Prostate gland (tissue), 2 donors: ENCODE data around the gene UBAC1. TPM values are rescaled to one million over a fixed set of nuclear protein-coding genes. Genes with fewer than 3 reads are reported as not detected.
"Not testable (repeated sequence)": the region's sequence is repeated elsewhere in the genome, so short reads cannot be mapped to it uniquely, and the experiment has no call there.

Experiments
- DNase-seq: peaks from one replicate; pipeline ENCODE4 v3.0.0-alpha.2; 2019; ENCODE audit warnings: low spot score
- H3K27ac ChIP-seq, 2 donors: fragments of 200-600 bp; sonication (generic); 2 replicates each; pipeline ENCODE4 v1.5.1; 2017 to 2019
- H3K27me3 ChIP-seq: fragments of 200-600 bp; sonication (generic); replicated peaks from 2 replicates; pipeline ENCODE4 v1.5.1; 2019; ENCODE audit not compliant: insufficient read depth
- H3K36me3 ChIP-seq, 2 donors: fragments of 200-600 bp; sonication (generic); 1 replicate in 1 of 2; 2 replicates in 1 of 2; pipeline versions ENCODE4 v1.5.1 to v1.8.1; 2017 to 2019
- H3K4me1 ChIP-seq: fragments of 200-600 bp; sonication (generic); replicated peaks from 2 replicates; pipeline ENCODE4 v1.5.1; 2019
- H3K4me3 ChIP-seq, 2 donors: fragments of 200-600 bp; sonication (generic); 2 replicates each; pipeline ENCODE4 v1.5.1; 2017 to 2019
- H3K9me3 ChIP-seq: fragments of 200-600 bp; sonication (generic); 2 replicates; pipeline ENCODE4 v1.5.1; 2017
- POLR2A ChIP-seq: fragments of 450-650 bp; IDR thresholded peaks from one replicate; pipeline ENCODE4 v1.6.1; 2016; ENCODE audit warnings: antibody characterized with exemption, mild to moderate bottlenecking
- POLR2AphosphoS5 ChIP-seq: sonication (generic); formaldehyde crosslinking; IDR thresholded peaks from one replicate; pipeline ENCODE4 v1.6.1; 2017; ENCODE audit warnings: antibody characterized with exemption
- WGBS: methylation state at CpG from one replicate; pipeline ENCODE4 v1.1.5; 2018; 5-methylcytosine and 5-hydroxymethylcytosine counted together
- intact Hi-C: fragments of 100-400 bp; cut with DNase I; formaldehyde crosslinking; loops from one replicate; pipeline ENCODE4 v1.14.2; 2022
- total RNA-seq, 2 donors: library from RNA; depleted of rRNA; stranded (reverse); fragments of >200 nt; gene quantifications; one replicate each; pipeline ENCODE4 v1.1.0, GENCODE V29; 2016
- TF ChIP-seq, protein P1 (sequence below), 4 experiments: fragments of 200-600 bp in 2 of 4; fragments of 450-650 bp in 2 of 4; sonication (generic) in 2 of 4; IDR thresholded peaks; 1 replicate in 3 of 4; 2 replicates in 1 of 4; pipeline ENCODE4 v1.5.1; 2016 to 2019; ENCODE audit warnings: antibody characterized with exemption in 4 of 4, mild to moderate bottlenecking in 2 of 4, moderate library complexity in 2 of 4

The UBAC1 gene
- total RNA-seq, 2 donors from 2014 or later: 53.7 to 59.1 TPM

DNA sequence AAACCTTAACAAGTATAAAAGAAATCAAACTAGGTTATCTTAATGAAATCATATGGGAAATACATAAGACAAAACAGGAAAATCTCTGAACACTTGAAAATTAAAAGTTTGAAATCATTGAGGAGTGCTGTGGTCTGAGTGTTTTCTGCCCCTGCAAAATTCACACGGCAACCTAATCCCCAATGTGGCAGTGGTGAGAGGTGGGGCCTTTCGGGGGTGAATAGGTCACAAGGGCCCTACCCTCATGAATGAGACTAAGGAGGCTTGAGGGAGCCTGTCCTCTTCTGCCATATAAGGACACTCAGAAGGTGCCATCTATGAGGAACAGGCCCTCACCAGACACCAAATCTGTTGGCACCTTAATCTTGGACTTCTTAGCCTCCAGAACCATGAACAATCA is 64.5 kb downstream of the UBAC1 start:
- intact Hi-C loops: no loop called here
- no peak overlapping the region for H3K27ac ChIP-seq
- H3K36me3 ChIP-seq: no peaks in the 10 kb centered on the region
- no peaks in the 10 kb centered on the region for H3K9me3 ChIP-seq
- H3K4me1 ChIP-seq: no peaks in the 10 kb centered on the region
- TF ChIP-seq, protein P1, sequence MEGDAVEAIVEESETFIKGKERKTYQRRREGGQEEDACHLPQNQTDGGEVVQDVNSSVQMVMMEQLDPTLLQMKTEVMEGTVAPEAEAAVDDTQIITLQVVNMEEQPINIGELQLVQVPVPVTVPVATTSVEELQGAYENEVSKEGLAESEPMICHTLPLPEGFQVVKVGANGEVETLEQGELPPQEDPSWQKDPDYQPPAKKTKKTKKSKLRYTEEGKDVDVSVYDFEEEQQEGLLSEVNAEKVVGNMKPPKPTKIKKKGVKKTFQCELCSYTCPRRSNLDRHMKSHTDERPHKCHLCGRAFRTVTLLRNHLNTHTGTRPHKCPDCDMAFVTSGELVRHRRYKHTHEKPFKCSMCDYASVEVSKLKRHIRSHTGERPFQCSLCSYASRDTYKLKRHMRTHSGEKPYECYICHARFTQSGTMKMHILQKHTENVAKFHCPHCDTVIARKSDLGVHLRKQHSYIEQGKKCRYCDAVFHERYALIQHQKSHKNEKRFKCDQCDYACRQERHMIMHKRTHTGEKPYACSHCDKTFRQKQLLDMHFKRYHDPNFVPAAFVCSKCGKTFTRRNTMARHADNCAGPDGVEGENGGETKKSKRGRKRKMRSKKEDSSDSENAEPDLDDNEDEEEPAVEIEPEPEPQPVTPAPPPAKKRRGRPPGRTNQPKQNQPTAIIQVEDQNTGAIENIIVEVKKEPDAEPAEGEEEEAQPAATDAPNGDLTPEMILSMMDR (IDR thresholded peaks at IDR 0.05): no peak
- TF ChIP-seq POLR2A (no peak), POLR2AphosphoS5 (no peak)
- DNase-seq: no peak
- H3K27me3 ChIP-seq: no peaks in the 10 kb centered on the region
- WGBS: 89% methylated on average over 2 of the region's 2 CpGs
- no peak overlapping the region for H3K4me3 ChIP-seq

DNA sequence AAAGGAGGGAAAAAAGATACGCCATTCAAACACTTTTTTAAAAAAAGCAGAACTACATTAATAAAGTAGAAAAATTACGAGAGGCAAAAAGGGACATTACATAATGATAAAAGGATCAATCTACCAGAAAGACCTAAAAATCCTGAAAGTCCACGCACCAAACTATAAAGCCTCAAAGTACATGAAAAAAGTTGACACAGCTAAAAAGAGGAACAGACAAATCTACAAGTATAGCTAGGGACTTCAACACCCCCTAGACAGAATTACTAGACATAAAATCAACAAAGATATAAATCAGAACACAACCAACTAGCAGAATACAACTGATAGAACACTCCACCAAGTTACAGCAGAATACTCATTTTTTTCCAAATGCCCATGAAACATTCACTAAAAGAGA is 65.0 kb downstream of the UBAC1 start:
- TF ChIP-seq POLR2A (no peak), POLR2AphosphoS5 (no peak)
- Histone ChIP-seq H3K4me1 (no peaks in the 10 kb centered on the region), H3K9me3 (no peaks in the 10 kb centered on the region), H3K27ac (no peak overlapping the region), H3K36me3 (no peaks in the 10 kb centered on the region), H3K27me3 (no peaks in the 10 kb centered on the region), H3K4me3 (no peak overlapping the region)
- intact Hi-C loops: no loop called here
- DNase-seq: no peak
- 75% methylated on average over 3 of the region's 3 CpGs for WGBS

DNA sequence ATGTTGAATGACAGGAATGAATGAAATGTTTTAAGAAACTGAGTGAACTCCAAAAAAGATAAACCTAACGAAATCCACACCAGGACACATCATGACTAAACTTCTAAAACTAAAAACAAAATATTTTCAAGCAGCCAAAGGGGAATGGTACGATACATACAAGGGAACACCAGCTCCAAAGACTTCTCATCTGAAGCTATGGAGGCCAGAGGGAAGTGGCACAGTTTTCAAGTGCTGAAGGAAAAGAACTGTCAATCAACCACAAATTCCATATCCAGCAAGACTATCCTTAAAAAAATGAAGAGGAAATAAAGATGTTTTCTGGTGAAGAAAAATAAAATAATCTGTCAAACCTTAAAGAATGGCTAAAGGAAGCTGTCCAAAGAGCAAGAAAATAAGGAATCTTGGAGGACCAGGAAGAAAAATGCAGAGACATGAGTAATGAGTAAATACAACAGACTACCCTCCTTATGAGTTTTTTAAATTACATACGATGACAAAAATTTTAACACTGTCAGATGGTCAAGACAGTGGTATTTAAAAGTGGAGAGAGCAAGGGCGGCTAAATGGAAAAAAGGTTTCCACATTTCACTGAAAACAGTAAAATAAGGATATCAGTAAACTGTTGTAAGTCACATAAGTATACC is 65.8 kb downstream of the UBAC1 start:
- 96% methylated on average over 4 of the region's 4 CpGs for WGBS
- intact Hi-C loops: no loop called here
- H3K4me1 ChIP-seq: peaks cover 2% of the 10 kb centered on the region
- H3K4me3 ChIP-seq: no peak overlapping the region
- H3K27ac ChIP-seq: no peak overlapping the region
- TF ChIP-seq POLR2AphosphoS5 (no peak), POLR2A (no peak)
- TF ChIP-seq, protein P1 (IDR thresholded peaks at IDR 0.05): no peak
- no peaks in the 10 kb centered on the region for H3K9me3 ChIP-seq
- H3K36me3 ChIP-seq: no peaks in the 10 kb centered on the region
- DNase-seq: no peak
- H3K27me3 ChIP-seq: no peaks in the 10 kb centered on the region

DNA sequence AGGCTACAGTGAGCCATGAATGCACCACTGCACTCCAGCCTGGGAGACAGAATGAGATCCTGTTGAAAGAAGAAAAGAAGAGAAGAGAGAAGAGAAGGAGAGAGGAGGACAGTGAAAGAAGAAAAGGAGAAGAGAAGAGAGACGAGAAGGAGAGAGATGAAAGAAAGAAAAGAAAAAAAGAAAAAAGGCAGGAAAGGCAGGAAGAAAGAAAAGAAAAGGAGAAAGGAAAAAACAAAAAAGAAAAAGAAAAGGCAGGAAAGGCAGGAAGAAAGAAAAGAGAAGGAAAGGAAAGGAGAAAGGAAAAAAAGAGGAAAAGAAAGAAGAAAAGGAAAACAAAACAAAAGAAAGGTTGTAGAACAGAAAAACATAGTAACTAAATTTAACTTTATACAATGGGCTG is 68.1 kb downstream of the UBAC1 start:
- DNase-seq: no peak
- H3K4me3 ChIP-seq: no peak overlapping the region
- H3K27me3 ChIP-seq: no peaks in the 10 kb centered on the region
- H3K36me3 ChIP-seq: no peaks in the 10 kb centered on the region
- H3K27ac ChIP-seq: no peak overlapping the region
- WGBS: 94% methylated on average over 1 of the region's 1 CpG
- no peaks in the 10 kb centered on the region for H3K9me3 ChIP-seq
- H3K4me1 ChIP-seq: peaks cover 9% of the 10 kb centered on the region
- TF ChIP-seq, protein P1 (IDR thresholded peaks at IDR 0.05): no peak
- TF ChIP-seq POLR2A (no peak), POLR2AphosphoS5 (no peak)
- intact Hi-C loops: no loop called here

DNA sequence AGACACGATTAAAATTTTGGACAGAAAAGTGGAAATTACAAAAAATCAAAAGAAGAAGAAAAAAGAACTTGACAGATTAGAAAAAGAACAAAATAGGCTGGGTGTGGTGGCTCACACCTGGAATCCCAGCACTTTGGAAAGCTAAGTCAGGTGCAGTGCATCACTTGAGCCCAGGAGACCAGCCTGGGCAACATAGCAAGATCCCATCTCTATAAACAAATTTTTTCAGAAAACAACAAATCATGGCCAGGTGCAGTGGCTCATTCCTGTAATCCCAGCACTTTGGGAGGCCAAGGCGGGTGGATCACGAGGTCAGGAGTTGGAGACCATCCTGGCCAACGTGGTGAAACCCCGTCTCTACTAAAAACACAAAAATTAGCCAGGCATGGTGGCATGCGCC is 68.8 kb downstream of the UBAC1 start:
- H3K27me3 ChIP-seq, H3K36me3 ChIP-seq, H3K9me3 ChIP-seq, H3K4me3 ChIP-seq, DNase-seq, intact Hi-C loops, H3K27ac ChIP-seq: not testable (repeated sequence)
- WGBS: 98% methylated on average over 6 of the region's 6 CpGs
- peaks cover 12% of the 10 kb centered on the region for H3K4me1 ChIP-seq

DNA sequence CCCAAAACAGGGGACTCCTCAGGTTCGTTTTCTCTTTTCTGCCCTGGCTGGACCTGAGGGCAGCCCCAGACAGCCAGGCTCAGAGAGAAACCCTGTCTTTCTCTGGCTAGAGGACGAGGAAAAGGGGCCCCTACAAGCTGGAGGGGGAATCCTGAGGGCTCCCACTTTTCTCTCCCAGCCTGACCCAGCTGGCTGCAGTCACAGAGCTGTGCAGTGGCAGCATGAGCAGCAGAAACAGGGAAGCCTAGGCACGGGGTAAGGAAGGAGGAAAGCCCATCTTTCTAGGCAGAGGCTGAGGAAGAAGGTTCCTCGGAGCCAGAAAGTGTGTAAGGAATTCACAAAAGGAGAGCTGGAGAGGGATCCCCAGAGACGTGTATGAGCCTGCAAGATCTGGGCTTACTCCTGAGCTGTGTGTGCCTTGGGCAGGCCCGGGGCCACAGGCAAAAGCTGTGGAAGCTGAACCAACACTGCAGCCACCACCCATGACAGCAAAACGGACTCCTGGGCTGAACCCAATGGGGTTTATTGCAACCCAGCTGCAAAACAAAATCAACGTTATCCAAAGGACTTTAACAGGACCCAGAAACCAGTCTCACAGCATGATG is 70.0 kb downstream of the UBAC1 start:
- Histone ChIP-seq H3K27ac (peak overlapping the region in 1 of 2 donors; percentile 45), H3K9me3 (no peaks in the 10 kb centered on the region), H3K36me3 (no peaks in the 10 kb centered on the region), H3K4me1 (peaks cover 12% of the 10 kb centered on the region), H3K4me3 (no peak overlapping the region), H3K27me3 (no peaks in the 10 kb centered on the region)
- 26% methylated on average over 8 of the region's 8 CpGs for WGBS
- intact Hi-C loops: no loop called here
- TF ChIP-seq, protein P1 (IDR thresholded peaks at IDR 0.05): no peak
- DNase-seq: no peak
